Mucosa of gallbladder (tissue), 1 donor: Measurements from ENCODE around the gene CDCP1. TPM values are rescaled to one million over a fixed set of nuclear protein-coding genes. Genes with fewer than 3 reads are reported as not detected.

Experiments used
- DNase-seq: peaks from one replicate; pipeline ENCODE4 v3.0.0-alpha.2; 2020; ENCODE audit warnings: low spot score
- total RNA-seq: library from RNA; stranded (reverse); gene quantifications from one replicate; pipeline ENCODE4 v1.2.1, GENCODE V29; 2021
- donor health status: DM: no; HTN: no; CAD: no.

The CDCP1 gene, protein sequence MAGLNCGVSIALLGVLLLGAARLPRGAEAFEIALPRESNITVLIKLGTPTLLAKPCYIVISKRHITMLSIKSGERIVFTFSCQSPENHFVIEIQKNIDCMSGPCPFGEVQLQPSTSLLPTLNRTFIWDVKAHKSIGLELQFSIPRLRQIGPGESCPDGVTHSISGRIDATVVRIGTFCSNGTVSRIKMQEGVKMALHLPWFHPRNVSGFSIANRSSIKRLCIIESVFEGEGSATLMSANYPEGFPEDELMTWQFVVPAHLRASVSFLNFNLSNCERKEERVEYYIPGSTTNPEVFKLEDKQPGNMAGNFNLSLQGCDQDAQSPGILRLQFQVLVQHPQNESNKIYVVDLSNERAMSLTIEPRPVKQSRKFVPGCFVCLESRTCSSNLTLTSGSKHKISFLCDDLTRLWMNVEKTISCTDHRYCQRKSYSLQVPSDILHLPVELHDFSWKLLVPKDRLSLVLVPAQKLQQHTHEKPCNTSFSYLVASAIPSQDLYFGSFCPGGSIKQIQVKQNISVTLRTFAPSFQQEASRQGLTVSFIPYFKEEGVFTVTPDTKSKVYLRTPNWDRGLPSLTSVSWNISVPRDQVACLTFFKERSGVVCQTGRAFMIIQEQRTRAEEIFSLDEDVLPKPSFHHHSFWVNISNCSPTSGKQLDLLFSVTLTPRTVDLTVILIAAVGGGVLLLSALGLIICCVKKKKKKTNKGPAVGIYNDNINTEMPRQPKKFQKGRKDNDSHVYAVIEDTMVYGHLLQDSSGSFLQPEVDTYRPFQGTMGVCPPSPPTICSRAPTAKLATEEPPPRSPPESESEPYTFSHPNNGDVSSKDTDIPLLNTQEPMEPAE
- total RNA-seq: 42.4 TPM

DNA sequence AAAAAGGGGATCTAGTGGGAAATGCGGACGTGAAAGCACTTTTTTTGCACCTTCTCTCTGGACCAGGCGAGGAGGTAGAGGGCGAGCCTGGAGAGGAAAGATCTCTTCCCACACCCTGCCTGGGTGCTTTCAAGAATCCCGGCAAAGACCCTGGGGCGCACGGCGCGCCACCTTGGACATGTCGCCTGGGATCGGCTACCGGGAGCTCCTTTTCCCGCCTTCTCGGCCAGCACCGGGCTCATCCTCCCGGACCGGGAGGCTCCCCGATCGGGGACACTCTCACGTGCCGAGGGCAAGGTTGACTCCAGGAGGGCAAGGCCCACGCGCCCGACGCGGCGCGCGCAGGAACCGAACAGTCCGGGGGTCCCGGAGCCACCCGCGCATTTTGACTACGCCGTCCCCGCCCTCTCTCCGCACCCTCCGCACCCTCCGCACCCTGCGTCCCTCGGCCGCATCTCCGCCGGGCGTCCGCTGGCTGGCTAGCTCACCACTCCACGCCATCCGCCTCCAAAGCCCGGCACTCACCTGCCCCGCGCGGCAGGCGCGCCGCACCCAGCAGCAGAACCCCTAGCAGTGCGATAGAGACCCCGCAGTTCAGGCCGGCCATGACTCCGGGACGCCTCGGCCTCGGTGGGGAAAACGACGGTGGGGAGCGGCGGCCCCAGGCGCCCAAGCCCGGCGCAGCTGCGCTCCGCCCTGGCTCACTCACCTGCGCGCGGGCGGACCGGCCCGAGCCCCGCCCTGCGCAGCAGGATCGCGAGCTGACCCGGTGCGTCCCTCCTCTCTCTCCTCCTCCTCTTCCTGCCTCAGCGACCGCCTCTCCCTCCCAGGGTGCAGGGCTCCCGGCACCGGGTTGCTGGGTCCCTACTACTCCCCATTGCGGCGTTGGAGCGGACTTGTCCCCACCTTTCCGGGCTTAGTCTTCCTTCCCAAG is at the start of gene CDCP1:
Gene CDCP1 (minus strand): TSS at position 698 of the 934 bp plus-strand sequence. CDS start 91 bp downstream, at position 607.
- DNase-seq: peak; percentile 49

DNA sequence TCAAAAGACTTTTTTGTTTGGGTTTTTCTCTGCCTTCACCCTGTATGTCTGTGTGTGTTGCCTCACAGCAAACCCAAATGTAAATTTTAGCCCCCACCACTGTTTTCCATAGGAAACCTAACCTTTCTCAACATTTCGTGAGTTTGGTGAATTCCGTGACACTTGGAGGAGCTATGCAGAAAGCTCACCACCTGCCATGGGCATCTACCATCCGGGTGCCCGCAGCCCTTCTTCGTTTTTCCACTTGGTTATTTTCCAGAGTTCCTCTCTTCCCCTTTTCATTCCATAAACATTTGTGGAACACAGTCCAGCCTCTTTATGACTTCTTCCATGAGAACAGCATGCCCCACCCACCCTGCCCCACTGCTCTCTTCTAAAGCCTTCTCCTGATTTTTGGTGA is 48.6 kb upstream of the CDCP1 start:
- no peak for DNase-seq

DNA sequence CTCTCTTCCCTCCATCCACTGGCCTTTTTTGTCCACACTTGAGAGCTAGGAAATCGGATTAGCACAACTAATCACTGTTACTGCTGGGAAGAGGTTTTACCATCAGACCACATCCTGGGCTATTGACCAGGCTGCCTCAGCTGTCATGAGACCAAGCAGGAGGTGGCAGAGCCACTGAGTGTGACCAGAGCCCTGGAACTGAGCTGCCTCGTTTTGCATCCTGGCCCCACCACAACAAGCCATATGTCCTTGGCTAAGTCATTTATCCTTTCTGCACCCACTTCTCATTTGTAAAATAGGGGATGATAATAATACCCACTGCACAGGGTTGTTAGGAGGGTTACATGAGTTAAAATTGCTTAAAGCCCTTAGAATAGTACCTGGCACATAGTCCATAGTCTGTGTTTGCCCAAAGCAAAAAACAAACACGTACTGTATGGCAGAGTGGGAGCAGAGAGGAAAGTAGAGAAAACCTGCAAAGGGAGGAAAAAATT is 45.8 kb upstream of the CDCP1 start:
- no peak for DNase-seq

DNA sequence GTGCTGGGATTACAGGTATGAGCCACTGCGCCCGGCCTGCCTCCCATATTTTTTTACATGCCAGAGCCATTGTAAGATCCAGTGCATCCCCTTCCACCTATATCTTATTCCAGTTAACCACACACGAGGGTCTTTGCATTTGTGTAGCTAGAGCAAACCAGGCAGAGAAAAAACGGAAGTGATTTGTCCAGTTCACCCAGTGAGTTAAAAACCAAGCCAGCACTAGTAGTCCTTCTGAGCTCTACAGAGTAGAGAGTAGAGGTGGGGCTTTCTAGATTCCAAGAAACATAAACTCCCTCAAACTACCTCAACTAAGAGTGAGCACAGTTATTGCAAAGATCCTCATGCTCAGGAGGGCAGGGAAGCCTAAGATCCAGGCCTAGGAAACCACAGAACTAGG is 45.2 kb upstream of the CDCP1 start:
- no peak for DNase-seq

DNA sequence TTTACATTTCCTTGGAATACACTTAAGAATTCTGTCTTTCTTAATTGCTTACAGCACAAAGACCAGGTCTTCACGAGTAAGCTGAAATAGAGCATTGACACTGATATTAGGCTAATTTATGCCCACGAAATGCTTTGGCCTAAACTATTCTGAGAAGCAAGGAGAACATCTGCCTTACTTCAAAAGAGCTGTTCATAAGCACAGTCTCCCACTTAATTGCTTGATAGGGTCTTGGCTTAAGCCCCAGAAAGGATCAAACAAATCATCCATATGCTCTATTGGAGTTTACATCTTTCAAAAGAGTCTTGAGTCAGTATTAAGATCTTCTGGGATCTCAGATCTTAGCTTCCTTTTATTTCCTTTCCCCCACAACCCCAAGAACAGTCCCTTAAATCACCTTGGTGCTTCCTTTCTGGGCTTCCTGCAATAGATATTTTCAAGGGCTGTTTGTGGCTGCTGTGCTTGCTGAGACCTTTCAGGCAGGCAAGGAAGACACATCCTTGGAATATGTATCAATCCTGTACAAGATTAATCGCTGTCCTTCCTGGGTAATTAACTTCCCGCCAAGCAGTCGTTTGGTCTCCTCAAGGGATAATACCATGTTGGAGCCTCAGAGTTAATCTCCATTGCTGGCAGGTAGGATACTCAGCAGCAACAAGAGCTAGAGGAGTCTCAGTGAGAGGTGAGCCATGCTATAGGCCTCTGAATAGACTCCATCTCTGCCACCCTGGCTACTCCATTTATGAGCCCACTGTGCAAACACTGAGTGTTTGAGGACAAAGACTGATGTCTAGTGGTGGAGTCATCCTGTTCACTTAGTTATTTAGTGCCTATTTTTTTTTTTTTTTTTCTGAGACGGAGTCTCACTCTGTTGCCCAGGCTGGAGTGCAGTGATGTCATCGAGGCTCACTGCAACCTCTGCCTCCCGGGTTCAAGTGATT is 42.8 kb upstream of the CDCP1 start:
- DNase-seq: no peak

DNA sequence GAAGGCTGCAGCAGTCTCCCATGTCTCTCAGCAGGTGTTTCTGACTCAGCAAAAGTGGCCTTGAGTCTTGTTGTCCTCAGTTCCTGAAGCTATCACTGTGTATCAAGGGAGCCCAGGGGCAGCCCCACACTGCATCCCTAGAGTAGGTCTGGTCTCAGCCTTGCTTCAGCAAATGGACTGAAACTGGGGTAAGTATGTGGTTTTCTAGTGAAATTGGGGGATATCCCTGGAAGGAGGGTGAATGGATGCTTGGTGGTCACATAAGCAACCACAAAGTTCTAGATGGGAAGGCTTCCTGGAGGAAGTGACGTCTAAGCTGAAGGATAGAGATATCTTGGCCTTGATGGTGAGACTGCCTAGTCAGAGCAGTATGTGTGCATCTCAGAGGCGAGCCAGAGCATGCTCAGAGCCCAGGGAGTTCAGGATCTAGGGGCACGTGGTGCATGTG is 41.5 kb upstream of the CDCP1 start:
- no peak for DNase-seq

- no peak for DNase-seq
Measured at GRCh38 chr3:45186871-45187270, 40.7 kb upstream of the CDCP1 start.

DNA sequence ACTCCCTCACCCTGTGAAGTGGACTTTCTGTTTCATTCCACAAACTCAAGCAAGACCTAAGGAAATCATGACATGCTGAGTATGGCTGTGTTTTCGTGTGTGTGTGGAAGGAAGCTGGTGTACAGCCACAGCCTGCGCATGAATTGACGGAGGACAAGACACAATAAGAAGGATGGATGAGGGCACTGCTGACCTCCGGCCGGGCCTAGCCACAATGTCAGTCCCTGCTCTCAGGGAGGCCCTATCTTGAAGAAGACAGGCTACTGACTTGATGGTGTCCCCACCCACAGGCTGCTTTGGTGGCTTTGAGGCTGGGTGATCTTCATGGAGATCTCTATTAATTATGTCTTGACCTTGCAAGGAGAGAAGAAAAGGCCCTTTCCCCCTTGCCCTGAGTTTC is 39.3 kb upstream of the CDCP1 start:
- no peak for DNase-seq

DNA sequence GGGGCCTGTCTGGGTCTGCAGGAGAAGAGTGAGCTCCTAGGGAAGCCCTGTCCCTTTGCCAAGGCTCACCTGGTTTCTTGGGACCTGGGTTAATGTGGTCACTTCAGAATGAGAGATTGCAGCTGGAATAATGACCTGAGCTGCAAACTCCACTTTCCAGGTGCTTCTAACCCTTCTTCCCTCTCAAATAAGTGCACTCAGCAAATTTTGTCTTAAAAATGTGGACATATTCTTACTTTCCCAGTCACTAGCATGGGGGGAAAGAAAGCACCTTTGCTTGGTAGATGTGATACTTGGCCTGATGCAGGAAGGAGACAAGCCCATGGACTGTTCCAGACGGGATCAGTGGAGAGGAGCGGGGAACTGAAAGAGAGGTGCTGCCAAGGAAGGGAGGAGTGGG is 38.9 kb upstream of the CDCP1 start:
- no peak for DNase-seq

DNA sequence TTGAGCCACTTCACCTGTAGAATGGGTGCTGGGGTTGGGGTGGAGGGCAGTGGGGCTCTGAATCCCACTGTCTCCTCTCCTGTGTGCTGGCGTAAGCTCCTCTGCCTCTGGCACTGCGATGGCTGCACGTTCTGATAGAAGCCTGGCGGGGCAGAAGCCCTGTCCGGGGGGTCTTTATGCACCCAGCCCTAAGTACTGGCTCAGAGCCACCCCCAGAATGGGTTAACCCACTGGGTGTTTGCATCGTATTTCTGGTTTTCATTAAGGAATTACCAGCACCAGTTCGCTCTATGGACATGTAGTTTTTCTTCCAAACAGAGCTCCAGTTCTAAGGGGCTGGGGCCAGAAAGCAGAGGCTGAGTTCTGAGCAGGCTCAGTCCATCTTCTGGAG is 37.7 kb upstream of the CDCP1 start:
- no peak for DNase-seq

- peak; percentile 64 for DNase-seq
Measured at GRCh38 chr3:45182915-45183871, 37.0 kb upstream of the CDCP1 start.

DNA sequence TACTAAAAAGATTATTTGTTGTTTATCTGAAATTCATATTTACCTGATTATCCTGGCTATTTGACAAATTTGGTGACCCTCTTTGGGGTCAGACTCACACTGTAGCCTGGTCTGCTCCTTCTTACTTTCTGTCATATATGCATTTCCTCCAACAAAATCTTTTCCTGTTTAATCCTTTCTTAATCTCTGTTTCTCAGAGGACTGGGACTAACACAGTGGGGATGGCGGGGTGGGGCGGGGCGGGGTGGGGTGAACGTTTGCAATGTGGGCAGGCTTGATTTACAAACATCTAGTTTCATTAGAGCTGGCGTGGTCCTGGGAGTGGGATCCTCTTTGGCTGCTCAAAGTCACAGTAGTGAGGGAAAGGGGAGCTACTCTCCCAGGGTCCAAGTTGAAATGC is 35.3 kb upstream of the CDCP1 start:
- DNase-seq: no peak

- DNase-seq: peak; percentile 24
Measured at GRCh38 chr3:45180899-45181298, 34.7 kb upstream of the CDCP1 start.

DNA sequence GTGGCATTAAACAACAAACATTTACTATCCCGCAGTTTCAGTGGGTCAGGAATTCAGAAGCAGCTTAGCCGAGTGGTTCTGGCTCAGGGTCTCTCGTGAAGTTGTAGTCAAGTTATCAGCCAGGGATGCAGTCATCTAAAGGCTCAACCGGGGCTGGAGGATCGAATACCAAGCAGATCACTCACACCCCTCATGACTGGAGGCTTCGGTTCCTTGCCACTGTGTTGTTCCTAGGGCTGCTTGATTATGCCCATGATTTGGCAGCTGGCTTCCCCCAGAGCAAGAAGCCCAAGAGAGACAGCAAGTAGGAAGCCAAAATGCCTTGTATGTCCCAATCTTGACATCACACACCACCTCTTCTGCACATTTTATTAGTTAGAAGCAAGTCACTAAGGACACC is 33.9 kb upstream of the CDCP1 start:
- no peak for DNase-seq

DNA sequence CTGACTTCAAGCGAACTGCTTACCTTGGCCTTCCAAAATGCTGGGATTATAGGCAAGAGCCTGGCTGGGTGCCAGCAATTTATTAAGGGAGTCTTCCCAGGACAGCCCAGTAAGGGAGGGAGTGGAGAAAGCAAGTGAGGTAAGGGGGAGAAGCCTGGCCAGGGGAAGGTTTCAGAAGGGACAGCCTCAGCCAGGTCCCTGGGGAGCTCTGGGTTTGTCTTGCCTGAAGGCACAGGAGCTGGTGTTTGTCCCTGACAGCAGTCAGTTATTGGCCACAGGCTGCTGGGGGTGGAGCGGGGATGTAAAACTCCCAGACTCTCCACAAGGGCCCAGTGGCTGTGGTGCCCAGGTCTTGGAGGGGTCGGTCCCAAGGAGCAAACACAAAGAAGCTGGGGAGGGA is 33.0 kb upstream of the CDCP1 start:
- no peak for DNase-seq

GRCh38 chr3:45178183-45179023 is 32.2 kb upstream of the CDCP1 start:
- no peak for DNase-seq

DNA sequence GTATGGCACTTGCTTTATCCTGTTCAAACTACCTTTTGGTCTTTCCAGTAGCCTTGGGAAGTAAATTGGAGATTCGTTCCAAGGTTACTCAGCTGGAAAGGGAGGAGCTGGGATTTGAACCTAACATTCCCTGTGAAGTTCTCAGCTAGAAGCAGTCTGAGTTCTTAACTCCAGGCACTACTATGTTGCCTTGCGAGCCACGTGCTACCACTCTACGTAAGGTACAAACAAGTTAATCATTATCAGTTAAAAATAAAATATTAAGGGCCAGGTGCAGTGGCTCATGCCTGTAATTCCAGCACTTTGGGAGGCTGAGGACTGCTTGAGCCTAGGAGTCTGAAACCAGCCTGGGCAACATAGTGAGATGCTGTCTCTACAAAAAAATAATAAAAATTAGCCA is 30.7 kb upstream of the CDCP1 start:
- no peak for DNase-seq

- DNase-seq: no peak
Measured at GRCh38 chr3:45174234-45174633, 28.1 kb upstream of the CDCP1 start.
